Inferior parietal cortex (tissue), 1 donor: ENCODE measurements around the gene XIRP2.

Source experiments
- DNase-seq: peaks from one replicate; pipeline ENCODE4 v3.0.0-alpha.2; 2016; ENCODE audit errors: extremely low spot score

Gene XIRP2, protein sequence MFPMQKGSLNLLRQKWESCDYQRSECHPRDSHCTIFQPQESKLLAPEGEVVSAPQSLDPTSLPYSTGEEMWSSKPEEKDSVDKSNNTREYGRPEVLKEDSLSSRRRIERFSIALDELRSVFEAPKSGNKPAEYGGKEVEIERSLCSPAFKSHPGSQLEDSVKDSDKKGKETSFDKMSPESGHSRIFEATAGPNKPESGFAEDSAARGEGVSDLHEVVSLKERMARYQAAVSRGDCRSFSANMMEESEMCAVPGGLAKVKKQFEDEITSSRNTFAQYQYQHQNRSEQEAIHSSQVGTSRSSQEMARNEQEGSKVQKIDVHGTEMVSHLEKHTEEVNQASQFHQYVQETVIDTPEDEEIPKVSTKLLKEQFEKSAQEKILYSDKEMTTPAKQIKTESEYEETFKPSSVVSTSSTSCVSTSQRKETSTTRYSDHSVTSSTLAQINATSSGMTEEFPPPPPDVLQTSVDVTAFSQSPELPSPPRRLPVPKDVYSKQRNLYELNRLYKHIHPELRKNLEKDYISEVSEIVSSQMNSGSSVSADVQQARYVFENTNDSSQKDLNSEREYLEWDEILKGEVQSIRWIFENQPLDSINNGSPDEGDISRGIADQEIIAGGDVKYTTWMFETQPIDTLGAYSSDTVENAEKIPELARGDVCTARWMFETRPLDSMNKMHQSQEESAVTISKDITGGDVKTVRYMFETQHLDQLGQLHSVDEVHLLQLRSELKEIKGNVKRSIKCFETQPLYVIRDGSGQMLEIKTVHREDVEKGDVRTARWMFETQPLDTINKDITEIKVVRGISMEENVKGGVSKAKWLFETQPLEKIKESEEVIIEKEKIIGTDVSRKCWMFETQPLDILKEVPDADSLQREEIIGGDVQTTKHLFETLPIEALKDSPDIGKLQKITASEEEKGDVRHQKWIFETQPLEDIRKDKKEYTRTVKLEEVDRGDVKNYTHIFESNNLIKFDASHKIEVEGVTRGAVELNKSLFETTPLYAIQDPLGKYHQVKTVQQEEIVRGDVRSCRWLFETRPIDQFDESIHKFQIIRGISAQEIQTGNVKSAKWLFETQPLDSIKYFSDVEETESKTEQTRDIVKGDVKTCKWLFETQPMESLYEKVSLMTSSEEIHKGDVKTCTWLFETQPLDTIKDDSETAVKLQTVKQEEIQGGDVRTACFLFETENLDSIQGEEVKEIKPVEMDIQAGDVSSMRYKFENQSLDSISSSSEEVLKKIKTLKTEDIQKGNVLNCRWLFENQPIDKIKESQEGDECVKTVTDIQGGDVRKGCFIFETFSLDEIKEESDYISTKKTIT (N-terminal part only)

DNA sequence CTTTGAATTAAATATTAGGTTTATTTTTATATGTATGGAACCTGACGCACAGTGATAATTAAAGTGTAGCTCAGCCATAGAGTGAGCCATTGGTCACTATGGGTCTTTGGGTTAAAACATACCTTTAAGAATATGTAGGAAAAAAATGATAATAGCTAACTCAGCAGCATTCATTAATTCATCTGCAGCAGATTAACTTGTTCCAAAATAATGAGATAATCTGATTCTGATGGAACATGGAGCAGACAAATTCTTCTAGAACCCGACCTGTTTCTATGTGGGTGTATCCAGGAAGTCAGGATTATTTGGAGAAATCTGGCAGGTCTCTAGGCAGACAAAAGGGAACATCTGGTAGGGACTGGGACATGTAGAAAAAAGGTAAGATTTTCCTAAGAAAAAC, at the start of gene XIRP2:
Gene XIRP2 (plus strand): TSS at position 301 of the 400 bp plus-strand sequence. CDS start 15,003 bp downstream, outside the sequence.
- DNase-seq = no peak

DNA sequence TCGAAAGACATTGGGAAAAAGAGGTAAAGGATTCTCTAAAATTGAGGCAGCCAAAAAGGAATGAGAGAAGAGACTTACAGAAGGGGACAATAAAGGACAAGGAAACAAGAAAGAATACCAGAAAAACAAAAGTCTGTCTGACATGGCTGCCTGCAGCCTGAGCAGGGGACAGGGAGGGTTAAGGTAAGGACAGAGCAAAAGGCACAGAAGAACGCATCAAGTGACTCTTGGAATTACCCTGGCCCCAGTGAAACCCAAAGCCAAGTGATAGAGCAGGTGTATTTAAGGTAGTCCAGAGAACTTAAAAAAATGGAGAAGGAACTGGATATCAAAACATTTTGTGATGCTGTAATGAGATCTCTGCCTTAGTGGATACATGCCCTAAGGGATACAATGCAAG, 47.1 kb upstream of the XIRP2 start:
- no peak for DNase-seq

DNA sequence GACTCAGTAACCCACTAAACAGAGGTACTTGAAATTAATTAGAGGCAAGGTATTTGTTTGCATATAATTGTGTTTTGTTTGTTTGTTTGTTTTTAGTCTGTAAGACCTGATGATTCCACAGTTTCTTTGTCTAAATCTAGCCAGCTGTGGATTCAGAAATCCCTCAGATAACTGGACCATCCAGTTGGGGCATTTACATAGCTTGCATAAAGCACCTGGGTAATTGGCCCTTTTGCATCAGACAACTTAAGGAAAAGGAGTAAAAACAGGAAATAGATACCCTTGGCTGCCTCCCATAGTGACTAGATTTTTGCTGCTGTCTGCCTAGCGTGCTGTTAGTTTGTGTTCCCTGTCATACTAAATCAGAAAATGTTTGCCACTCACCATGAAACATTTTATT, 46.6 kb upstream of the XIRP2 start:
- DNase-seq = no peak

DNA sequence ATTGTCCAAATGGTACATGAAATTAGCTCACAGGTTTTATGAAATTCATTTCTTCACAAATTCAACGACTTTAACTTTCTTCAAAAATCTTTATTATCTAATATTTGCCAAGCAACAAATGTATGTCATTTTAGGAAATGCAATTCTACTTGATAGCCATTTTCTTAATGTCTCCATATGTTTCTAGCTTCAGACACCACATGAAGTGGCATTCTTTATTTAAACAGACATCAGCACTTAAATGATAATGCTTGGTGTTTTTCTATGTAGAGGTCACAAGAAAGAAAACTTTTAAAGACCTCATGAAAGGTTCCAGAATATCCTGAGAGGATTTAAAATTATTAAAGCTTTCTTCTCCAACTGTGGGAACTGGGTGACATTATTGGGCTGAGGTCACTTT, 44.2 kb upstream of the XIRP2 start:
- DNase-seq = no peak

DNA sequence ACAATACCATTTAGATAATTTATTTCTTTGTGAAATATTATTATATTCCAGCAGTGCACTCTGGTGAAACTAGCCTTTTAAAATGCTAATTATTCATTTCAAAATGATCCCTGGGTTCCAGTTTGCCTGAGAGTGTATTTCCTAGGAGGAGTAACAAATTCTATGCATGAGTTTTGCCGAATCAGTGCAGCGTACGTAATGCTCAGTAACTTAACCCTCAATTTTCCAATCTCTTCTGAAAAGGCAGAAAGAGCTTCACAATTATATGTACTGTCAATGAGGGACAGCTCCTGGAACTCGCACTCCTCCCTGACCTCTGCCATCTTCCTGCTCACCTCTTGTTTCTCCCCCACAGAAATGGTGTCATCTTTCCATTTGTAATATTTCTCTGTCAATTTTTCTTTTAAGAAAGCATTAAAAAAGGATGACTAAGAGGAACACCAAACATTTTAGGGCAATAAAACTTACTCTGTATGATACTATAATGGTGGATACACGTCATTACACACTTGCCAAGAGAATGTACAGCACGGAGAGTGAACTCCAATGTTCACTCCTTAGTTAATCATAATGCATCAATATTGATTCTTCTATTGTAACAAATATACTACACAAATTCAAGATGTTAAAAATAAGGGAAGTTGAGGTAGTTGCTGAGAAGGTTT, 25.7 kb upstream of the XIRP2 start:
- no peak for DNase-seq

DNA sequence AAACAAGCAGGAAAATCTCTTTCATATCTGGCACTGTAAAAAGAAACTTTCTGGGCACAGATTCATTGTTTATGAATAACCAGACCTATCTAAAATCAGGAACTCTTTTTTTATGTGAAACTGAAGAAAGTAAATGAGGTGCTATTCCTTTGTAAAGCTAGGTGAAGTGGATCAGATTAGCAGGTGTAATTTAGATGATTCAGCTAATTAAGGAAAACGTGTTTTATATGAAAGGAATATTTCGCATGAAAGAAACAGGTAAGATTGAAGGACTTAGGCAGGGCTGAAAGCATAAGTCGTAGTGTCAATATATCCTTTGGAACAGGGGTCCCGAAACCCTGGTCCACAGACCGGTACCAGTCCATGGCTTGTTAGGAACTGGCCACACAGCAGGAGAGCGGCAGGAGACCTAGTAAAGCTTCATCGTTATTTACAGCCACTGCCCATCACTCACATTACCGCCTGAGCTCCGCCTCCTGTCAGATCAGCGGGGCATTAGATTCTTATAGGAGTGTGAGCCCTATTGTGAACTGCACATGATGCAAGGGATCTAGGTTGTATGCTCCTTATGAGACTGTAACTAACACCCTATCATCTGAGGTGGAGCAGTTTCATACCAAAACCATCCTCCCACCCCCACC, 20.3 kb upstream of the XIRP2 start:
- DNase-seq = no peak

DNA sequence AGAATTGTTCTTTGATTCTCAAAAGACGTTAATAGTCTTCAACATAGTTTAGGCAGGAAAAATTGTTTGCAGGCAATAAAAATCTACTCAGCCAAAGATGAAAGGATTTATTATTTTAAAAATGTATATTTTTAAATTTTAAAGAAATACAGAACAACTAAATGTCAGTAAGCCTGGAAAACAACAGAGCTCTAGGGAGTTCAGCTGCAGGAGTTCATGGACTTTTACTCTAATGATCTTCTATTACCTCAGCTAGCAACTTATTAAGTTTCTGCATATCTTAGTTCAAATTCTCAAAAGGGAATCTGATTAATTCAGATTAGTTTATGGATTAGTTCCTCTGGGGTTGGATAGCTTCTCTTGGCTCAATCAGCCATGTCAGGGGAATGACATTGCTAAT, 17.9 kb upstream of the XIRP2 start:
- DNase-seq = no peak

DNA sequence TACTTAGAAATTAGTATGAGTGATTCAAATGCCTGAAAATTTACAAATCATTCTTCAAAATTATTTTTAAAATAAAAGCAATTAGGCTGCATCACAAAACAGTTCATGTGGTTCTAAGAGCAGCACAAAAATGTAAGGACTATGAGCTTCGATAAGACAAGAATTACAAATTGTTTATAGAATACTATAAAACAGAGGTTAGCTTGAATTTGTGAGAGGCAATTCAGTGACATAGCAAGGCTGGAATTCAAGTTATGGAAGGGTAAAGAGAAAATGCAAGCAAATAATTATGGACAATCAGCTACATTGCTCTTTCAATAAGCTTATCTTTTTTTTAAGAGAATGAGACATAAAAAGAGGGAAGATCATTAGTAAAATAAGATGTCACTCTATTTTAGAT, 7.1 kb upstream of the XIRP2 start:
- no peak for DNase-seq

DNA sequence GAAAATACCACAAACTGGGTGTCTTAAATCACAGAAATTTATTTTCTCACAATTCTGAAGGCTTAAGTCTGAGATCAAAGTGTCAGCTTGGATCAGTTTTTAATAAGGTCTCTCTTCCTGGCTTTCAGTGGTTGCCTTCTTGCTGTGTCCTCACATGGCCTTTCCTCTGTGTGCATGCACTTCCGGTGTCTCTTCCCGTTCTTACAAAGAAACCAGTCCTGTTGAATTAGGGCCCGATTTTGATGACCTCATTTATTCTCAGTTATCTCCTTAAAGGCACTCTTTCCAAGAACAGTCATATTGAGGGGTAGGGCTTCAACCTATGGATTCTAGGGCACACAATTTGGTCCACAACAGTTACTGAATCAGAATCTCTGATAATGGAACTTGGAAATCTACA, 5.4 kb upstream of the XIRP2 start:
- DNase-seq = no peak

DNA sequence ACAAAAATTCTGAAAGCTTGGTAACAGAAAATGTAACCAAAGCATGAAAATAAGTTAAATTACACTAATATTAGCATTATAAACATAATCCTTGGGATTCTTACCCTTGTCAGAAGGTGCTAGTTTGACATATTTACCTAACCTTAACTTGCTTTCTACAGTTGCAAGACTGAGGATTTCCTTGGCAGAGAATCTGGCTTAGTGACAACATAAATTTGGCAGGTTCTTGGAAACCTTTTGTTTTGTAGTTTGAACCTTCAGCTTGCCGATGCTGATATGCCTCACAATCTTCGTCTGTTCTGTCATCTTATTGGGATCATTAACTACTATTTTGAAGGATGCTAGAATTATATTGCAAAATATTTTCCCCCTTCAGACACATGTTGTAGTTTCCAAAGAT, 3.4 kb downstream of the XIRP2 start:
- no peak for DNase-seq

DNA sequence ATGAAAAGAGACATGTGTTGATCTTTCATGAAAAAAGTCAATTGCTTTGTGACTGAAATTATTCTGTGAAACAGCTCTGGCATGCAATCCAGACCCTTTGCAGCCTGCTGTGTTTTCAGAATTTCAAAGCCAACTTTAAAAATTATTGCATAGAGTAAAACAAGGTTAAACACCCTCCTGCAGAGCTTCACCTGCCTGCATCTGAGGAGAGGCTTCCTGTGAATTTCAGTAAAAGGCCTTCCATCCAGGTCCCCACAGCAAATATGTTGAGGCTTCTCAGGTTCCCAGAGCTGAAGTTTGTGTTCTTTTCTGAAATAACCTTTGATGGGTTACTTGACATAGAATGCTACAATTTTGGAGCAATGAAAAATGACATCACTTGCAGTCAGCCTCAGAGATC, 4.1 kb downstream of the XIRP2 start:
- DNase-seq = no peak

DNA sequence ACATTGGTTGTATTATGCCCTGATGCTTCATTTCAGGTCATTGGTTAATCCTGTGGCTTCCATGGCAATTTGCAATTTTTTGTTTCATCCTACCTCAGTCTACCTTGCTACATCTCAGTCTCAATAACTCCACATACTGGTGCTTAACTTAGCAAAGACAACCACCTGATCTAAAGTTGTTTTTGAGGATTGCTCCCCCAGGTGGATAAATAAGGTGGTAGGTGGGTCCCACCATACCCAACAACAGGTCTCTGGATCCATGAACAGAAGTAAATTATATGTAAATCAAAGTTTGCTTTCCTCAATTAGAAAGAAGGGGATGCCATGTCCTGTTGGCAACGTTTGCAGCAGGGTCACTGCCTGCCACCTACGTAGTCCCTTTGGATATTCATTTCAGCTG, 7.0 kb downstream of the XIRP2 start:
- no peak for DNase-seq

DNA sequence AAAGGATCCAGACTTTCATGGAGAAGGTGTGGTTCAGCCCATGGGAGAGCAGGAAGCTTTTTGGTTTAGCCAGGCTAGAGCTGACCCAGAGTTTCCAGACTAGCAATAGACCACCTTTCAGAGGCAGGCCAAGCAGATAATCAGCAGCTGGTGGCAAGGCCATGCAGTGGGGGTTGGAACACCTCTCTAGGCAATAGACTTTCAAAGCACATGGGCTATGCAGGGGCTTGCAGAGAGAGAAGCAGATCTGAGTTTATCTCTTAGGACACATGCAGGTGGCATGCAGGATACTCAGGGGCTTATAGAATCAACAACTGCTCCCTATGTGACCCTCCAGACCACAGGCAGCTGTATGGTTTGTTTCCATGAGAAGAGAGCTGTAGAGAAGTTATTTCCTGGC, 9.4 kb downstream of the XIRP2 start:
- no peak for DNase-seq

DNA sequence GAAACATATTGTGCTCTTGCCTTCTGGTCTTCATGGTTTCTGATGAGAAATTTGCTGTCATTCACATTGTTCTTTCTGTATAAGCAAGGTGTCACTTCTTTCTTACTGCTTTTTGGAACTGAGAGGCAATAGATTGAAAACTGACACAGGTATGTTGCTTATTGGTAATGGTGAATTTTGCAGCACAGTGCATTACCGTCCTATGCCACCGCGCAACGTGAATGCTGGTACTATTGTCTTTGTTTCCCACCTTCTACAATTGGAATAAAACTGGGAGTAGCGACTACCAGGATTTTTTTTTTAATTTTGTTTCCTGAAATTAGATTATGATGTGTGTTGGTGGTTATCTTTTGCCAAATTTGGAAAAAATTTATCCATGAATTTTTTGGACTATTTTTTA, 11.4 kb downstream of the XIRP2 start:
- DNase-seq = no peak

DNA sequence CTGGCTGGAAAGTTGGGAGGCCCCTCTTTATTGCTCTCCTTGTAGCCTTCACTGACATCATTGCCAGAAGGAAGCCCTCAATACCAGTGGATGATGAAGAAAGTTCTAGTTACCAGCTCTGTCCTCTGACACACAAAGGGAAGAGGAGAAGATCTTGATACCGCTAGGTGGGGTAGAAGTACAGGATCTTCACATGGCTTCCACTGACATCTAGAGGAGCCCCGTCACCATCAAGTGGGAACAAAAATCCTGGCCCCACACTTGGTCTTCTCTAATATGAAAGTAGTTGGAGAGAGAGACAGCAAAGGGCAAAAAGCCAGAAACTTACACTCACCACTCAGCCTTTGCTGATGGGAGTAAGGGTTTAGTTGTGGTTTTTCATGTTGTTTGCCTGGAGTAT, 12.4 kb downstream of the XIRP2 start:
- DNase-seq = no peak

DNA sequence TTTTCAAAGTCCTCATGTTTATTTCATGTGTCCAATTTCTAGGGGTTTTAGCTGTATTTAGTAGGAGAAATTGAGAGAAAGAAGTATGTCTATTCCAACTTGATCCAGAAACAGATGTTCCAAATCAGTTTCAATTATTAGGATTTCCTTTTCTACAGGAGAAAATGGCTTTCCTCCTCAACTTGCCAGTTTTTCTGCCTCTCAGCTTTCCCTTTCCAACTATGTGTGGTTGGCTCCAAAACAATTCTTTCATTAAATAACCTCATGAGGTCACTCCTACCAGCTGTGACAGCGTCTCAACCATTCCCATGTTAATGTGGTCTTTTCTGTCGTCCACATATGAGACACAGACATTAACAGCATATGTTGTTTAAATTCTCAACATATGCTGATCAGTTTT, 13.1 kb downstream of the XIRP2 start:
- no peak for DNase-seq

DNA sequence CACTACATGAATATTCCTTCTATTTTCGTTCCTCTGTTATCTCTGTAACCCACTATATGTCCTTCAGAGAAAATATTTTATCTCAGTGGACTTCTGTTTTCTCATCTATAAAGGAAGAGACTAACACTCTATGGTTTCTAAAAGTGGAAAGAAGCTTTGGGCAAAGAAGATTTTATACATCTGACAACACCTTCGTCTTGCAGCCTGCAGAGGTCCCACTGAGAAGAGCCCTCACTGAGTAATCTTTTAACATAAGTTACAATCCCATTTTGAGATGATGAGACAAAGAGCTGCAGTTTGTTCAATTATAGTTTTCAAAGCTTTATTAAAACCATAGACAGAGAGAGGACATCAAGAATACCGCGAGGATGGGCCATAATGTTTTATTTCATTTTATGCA, 28.7 kb downstream of the XIRP2 start:
- DNase-seq = no peak

DNA sequence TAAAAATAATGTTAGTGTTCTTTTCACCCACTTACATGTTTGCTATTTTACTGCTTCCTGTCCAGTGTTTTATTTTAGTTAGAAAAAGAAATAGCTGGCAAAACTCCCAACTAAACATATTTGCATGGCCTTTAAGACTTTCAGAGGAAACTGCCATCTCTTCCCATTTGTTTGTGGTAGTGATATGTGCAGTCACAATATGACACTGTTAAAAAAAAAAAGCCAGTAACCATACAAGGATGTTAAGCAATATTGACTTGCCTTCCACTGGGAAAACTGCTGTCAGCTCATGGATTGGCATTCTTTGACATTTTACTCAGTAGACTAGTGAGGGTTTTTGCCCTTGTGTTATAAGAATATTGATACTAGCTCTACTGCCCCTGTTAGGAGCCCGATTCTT, 29.1 kb downstream of the XIRP2 start:
- DNase-seq = no peak

DNA sequence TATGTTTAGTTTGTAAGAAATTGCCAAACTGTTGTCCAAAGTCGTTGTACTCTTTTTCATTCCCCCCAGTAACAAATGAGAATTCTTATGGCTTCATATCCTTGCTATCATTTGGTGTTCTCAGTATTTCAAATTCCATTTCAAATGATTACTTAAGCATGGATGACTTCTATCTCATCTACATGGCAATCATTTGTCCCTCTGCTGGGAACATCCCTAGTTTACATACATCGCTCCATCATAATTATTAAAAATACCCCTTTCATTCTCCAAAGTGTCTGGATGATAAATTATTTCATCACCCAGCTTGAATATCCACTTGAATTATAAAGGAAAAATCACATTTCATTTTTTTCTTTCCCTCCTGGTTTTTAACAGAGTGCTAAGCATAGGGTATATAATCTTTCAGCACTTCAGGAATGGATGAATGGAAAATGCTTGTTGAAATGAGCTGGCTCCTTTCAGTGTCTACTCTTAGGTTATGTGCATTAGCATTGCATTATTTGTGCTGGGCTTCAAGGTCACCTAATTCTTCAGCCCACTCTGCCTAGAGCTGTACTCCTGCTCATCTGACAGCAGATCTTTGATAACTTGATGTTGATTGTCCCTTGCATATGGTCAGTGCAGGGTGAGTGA, 33.1 kb downstream of the XIRP2 start:
- DNase-seq = no peak

DNA sequence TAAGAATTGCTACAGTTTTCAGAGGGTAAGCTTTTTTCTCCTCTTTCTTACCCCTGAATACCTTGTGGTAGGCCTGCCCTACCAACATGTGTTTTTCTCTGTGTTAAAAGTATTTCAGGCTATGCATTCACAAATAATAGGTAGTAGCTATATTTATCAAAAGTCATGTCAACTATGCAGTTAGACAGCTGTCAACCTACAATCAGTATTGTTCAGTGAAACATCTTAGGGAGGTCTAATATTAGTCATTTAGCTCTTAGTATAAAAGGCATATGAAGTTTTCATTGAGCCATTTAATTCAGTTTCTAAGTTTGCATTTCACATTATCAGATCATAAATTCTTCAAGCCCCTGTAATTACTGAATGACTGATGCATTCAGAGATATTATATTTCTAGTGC, 36.7 kb downstream of the XIRP2 start:
- no peak for DNase-seq

DNA sequence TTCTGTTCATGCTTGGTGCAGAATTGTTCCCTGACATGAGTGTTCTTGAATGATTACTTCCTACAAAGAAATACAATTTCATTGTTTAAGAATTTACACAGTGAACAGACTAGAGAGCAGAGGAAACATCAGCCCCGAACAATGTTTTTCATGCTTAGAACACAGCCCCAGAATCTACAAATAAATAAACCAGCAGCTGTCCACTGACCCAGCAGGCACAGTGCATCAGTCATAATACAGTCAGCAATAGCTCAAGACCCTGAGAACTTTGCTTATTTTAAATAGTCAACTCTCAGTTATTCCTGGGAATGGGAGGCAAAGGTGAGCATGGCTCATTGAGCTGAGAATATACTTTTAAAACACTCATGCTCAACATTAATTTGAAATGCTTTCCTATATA, 38.4 kb downstream of the XIRP2 start:
- no peak for DNase-seq
